Type B pancreatic cell (in vitro differentiated cells): ENCODE data around the gene FOXN3. TPM values are rescaled to one million over a fixed set of nuclear protein-coding genes. Genes with fewer than 3 reads are reported as not detected.
A peak's percentile ranks its signal among the peaks of the same experiment; 100 is the strongest.

Experiments
- DNase-seq: peaks from one replicate; pipeline ENCODE4 v3.0.0; 2021; ENCODE audit warnings: mixed read lengths; ENCODE audit not compliant: unreplicated experiment; ENCODE audit errors: extremely low spot score
- H3K27ac Mint-ChIP-seq: 2 replicates; pipeline ENCODE4 v1.8.0; 2021; ENCODE audit warnings: mild to moderate bottlenecking, mixed read lengths
- H3K27me3 Mint-ChIP-seq: 2 replicates; pipeline ENCODE4 v1.8.0; 2021; ENCODE audit warnings: mixed read lengths
- H3K36me3 Mint-ChIP-seq: 2 replicates; pipeline ENCODE4 v1.8.0; 2021; ENCODE audit warnings: mixed read lengths
- H3K4me1 Mint-ChIP-seq: one replicate; pipeline ENCODE4 v1.8.0; 2021; ENCODE audit warnings: mixed read lengths; ENCODE audit not compliant: unreplicated experiment
- H3K4me3 Mint-ChIP-seq: 2 replicates; pipeline ENCODE4 v1.8.0; 2021; ENCODE audit warnings: mild to moderate bottlenecking, mixed read lengths
- H3K9me3 Mint-ChIP-seq: 2 replicates; pipeline ENCODE4 v1.8.0; 2021; ENCODE audit warnings: mixed read lengths
- total RNA-seq: library from RNA; stranded (reverse); gene quantifications from 2 replicates; pipeline ENCODE4 v1.2.1, GENCODE V29; 2021; ENCODE audit warnings: low replicate concordance
- TF ChIP-seq, protein P1 (sequence below): fragments of 200-600 bp; sonication (generic); conservative IDR thresholded peaks from 2 replicates; pipeline ENCODE4 v1.5.0; 2021; ENCODE audit warnings: antibody characterized with exemption, mild to moderate bottlenecking

Gene FOXN3
- total RNA-seq, 1 donor from 2014 or later = 73.5 TPM

- no peak for DNase-seq
- H3K4me1 Mint-ChIP-seq = peaks cover 32% of the 10 kb centered on the region
- H3K27me3 Mint-ChIP-seq = no peaks in the 10 kb centered on the region
- no peak overlapping the region for H3K4me3 Mint-ChIP-seq
- TF ChIP-seq, protein P1, sequence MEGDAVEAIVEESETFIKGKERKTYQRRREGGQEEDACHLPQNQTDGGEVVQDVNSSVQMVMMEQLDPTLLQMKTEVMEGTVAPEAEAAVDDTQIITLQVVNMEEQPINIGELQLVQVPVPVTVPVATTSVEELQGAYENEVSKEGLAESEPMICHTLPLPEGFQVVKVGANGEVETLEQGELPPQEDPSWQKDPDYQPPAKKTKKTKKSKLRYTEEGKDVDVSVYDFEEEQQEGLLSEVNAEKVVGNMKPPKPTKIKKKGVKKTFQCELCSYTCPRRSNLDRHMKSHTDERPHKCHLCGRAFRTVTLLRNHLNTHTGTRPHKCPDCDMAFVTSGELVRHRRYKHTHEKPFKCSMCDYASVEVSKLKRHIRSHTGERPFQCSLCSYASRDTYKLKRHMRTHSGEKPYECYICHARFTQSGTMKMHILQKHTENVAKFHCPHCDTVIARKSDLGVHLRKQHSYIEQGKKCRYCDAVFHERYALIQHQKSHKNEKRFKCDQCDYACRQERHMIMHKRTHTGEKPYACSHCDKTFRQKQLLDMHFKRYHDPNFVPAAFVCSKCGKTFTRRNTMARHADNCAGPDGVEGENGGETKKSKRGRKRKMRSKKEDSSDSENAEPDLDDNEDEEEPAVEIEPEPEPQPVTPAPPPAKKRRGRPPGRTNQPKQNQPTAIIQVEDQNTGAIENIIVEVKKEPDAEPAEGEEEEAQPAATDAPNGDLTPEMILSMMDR = no peak
- H3K27ac Mint-ChIP-seq = no peak overlapping the region
- H3K36me3 Mint-ChIP-seq = peaks cover 12% of the 10 kb centered on the region
- H3K9me3 Mint-ChIP-seq = peaks cover 9% of the 10 kb centered on the region
These were observed 183.8 kb downstream of the FOXN3 start for GRCh38 chr14:89233184-89233583.

DNA sequence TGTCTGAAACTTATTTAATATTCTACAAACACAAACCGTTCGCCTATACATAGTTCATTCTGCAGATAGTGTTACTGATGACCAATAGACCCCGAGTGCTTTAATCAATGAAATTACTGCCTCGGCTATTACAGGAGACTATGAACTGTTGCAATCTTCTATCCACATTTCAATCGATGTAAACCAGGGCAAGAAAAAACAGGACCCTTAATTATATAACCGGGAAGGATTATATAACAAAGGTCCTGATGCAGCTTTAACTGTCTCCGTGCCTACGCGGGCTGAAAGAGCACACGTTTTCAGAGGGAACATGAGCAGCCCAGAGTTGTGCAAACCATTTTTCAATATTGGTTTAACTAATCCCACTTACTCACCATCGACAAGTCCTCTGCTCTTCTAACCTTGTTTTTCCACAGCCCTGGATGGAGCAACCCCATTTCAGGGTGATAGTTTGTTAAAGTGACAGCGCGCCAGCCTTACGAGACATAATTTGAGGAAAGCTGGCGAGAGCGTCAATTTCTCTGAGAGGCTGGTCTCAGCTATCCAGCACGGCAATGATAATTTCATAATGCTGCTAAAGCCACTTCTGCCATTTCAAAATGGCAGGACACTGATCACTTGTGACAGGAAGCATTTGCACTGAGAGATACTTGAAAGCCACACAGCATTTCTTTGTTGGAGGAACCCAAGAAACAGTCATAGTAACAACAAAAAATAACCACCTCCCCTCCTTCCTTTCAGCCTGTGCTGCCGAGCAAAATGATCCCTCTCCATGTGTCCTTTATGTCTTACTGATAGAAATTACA is 184.6 kb downstream of the FOXN3 start:
- no peak for DNase-seq
- Mint-ChIP-seq H3K27ac (peak overlapping the region; percentile 62), H3K36me3 (peaks cover 9% of the 10 kb centered on the region), H3K9me3 (peaks cover 9% of the 10 kb centered on the region), H3K4me3 (no peak overlapping the region), H3K4me1 (peaks cover 28% of the 10 kb centered on the region), H3K27me3 (no peaks in the 10 kb centered on the region)
- TF ChIP-seq, protein P1 = no peak

- H3K9me3 Mint-ChIP-seq = peaks cover 9% of the 10 kb centered on the region
- H3K27ac Mint-ChIP-seq = no peak overlapping the region
- H3K4me3 Mint-ChIP-seq = no peak overlapping the region
- TF ChIP-seq, protein P1 = no peak
- no peak for DNase-seq
- peaks cover 33% of the 10 kb centered on the region for H3K4me1 Mint-ChIP-seq
- H3K36me3 Mint-ChIP-seq = peaks cover 4% of the 10 kb centered on the region
- H3K27me3 Mint-ChIP-seq = no peaks in the 10 kb centered on the region
These were observed 185.5 kb downstream of the FOXN3 start for GRCh38 chr14:89231426-89232113.

DNA sequence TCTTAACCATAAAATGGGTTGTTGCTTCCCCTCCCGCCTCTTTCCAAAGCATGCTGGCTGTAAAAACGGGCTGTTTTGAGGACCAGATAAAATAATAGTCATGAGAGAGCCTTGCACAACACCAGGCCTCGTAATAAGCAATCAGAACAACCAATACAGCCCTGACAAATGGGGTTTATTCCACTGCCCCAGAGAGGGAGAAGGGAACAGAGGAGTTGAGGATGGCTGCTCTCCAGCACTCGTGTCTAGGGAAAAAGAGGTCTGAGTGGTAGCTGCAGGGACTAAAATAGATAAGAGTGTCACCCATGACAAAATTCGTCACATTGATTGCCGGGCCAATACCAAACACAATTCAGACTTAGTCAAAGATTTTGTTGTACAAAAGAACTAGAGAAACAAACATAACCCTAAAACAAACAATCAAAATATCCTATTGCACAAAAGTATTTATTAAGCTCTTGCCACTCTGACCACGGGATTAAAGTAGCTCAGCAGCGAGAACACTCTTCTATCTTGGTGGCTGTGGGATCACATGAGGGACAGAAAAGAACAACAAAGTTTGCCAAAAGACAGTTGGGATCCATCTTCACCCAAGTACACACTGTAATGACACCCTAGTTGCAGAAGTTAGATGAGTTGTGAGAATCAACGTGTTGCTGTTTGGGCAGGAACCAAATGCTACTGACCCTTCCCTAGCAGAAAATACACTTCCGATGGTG is 188.0 kb downstream of the FOXN3 start:
- Mint-ChIP-seq H3K36me3 (no peaks in the 10 kb centered on the region), H3K9me3 (peaks cover 5% of the 10 kb centered on the region), H3K4me3 (no peak overlapping the region), H3K4me1 (peaks cover 36% of the 10 kb centered on the region), H3K27me3 (no peaks in the 10 kb centered on the region), H3K27ac (no peak overlapping the region)
- TF ChIP-seq, protein P1 = no peak
- DNase-seq = no peak

GRCh38 chr14:89227496-89227836 is 189.6 kb downstream of the FOXN3 start:
- Mint-ChIP-seq H3K27ac (no peak overlapping the region), H3K9me3 (peaks cover 5% of the 10 kb centered on the region), H3K4me3 (no peak overlapping the region), H3K27me3 (no peaks in the 10 kb centered on the region), H3K4me1 (peaks cover 28% of the 10 kb centered on the region), H3K36me3 (no peaks in the 10 kb centered on the region)
- TF ChIP-seq, protein P1 = no peak
- DNase-seq = no peak
